ENCODE measurements around the gene CREBBP.
"Not testable (repeated sequence)": the region's sequence is repeated elsewhere in the genome, so short reads cannot be mapped to it uniquely, and the experiment has no call there.

Gene CREBBP

GRCh38 chr16:3730161-3731125 lies 150.1 kb downstream of the CREBBP start:
- no peak for DNase-seq

DNA sequence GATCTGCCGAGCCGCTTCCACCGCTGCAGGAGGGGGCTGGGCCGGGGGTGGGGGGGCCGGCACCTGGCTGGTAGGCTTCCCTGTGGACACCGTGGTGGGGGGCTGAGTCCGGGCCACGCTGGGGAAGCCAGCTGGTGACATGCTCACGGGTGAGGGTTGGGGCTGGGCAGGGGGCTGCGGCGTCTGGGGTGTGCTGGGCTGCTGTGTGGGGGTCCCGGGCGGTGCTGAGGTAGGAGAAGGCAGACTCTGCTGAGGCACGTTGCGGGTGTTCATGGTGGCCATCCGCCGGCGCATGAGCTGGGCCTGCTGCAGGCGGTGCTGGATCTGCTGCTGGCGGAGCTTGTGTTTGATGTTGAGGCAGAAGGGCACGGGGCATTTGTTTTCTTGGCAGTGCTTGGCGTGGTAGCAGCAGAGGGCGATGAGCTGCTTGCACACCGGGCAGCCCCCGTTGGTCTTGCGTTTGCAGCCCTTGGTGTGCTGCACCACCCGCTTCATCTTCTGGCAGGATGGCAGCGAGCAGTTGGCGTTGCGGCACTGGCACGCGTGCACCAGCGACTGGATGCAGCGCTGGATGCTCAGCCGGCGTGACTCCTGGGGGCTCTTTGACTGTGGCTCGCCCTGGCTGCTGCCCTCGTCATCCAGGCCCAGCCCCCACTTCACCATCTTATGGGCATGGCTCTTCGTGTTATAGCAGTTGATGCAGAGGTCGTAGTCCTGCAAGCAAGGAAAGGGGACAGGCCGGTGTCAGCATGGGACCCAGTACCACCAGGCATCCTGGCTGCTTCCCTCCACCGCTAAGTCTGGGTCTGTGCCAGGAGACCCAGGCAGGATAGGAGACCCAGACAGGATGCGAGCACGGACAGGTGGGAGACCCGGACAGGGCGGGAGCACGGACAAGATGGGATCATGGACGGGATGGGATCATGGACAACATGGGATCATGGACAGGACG lies 151.1 kb downstream of the CREBBP start:
- DNase-seq, result no peak

GRCh38 chr16:3728424-3729160 lies 151.9 kb downstream of the CREBBP start:
- DNase-seq, result no peak

DNA sequence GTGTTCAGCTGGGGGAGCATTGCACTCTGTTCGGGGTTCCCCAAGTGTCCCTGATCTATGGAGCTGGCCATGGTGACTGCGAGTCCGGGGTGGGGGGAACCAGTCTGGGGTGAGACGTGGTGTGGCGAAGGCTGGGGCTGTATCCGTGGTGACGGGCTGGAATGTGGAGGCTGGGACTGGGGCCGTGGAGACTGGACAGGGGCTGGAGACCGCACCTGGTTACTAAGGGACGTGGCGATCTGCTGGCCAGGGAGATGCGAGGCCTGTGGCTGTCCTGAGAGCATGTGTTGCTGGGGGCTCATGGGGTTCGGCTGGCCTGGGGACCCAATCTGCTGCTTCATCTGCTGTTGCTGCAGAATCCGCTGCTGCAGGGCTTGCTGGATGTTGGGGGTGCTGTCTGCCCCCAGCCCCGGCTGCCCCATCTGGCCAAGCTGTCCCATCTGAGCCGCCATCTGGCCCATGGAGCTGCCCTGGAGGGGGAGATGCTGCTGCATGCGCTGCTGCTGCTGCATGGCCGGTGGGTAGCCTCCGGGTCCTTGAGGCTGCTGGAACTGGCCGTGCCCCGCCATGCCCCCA lies 152.6 kb downstream of the CREBBP start:
- DNase-seq, result no peak

GRCh38 chr16:3726021-3726687 lies 154.4 kb downstream of the CREBBP start:
- no peak for DNase-seq

GRCh38 chr16:3725276-3725675 lies 155.2 kb downstream of the CREBBP start:
- no peak for DNase-seq

GRCh38 chr16:3722508-3722907 lies 158.0 kb downstream of the CREBBP start:
- no peak for DNase-seq

GRCh38 chr16:3720418-3720817 lies 160.1 kb downstream of the CREBBP start:
- DNase-seq, result no peak

GRCh38 chr16:3718628-3719027 lies 161.9 kb downstream of the CREBBP start:
- no peak for DNase-seq

DNA sequence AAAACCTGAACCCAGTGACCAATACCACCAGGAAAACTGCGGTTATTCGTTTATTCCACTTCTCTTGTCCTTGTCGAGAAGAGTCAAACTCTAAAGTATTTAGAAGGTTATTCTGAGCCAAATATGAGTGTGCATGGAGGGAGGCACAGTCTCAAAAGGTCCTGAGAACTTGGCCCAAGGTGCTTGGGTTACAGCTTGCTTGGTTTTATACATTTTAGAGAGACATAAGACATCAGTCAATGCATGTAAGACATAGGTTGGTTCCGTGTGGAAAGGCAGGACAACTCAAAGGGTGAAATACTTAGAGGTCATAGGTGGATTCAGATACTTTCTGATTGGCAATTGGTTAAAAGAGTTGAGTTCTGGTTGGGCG lies 162.5 kb downstream of the CREBBP start:
- DNase-seq, result no peak

DNA sequence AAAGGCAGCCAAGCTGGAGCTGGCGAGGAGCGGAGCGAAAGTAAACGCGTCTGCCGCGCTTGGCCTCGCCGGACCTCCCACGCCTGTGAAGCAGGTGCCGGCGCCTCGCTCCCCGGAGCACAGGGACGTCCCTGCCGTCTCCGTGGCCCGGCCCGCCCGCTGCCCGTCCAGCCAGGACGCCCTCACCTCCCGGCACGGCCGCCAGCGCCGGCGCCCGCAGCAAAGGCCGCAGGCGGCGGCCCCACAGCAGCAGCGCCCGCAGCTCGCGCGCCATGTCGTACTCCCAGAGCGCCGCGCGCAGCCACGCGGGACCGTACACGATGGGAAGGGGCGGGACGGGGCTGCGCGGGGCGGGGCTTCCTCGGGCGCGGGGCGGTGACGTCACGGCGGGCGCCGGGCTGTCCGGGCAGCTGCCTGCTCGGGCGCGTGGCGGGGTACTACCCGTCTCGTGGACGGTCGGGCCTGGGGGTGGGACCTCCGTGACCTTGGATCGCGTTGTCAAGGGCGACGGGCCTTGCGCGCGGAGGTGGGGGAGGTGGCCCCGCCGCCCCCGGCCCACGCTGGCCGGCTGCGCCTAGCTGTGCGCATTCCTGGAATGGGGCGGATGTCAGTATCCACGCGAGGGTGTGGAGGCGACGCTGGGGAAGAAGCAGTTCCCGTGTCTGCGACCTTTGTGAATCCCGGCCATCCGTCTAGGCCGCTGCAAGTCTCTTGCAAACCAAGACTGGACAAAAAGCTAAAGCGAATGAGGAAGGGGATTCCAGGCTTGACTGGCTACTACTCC lies 163.1 kb downstream of the CREBBP start, which contains the start of gene TRAP1:
Gene TRAP1, minus strand, starts transcription at position 290 of the 784 bp plus-strand sequence. Its CDS starts 16 bp downstream, at position 274.
- peak; percentile 88 for DNase-seq

- no peak for DNase-seq
These were observed 163.7 kb downstream of the CREBBP start for GRCh38 chr16:3716831-3717234.

DNA sequence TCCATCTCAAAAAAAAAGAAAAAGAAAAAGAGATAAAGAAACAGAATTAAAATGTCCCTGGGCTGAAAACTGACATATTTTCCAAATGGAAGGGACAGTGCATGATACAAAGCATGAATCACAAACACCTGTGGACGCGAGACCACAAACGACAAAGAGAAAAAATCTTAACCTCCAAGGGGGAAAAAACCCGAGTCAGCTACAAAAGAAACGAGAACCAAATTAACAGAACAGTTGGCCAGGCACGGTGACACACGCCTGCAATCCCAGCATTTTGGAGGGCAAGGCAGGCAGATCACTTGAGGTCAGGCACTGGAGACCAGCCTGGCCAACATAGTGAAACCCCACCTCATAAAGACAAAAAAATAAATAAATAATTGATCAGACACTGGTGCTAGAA lies 165.1 kb downstream of the CREBBP start:
- no peak for DNase-seq

DNA sequence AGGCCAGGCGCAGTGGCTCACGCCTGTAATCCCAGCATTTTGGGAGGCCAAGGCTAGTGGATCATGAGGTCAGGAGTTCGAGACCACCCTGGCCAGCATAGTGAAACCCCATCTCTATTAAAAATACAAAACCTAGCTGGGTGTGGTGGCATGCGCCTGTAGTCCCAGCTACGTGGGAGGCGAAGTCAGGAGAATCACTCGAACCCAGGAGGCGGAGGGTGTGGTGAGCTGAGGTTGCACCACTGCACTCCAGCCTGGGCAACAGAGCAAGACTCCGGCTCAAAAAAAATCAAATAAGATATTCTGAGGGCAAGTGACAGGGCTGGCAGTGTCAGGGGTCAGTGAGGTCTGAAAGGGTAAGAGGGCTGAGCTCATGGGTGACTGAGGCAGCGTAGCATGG lies 166.1 kb downstream of the CREBBP start:
- DNase-seq, result not testable (repeated sequence)

- no peak for DNase-seq
These were observed 166.8 kb downstream of the CREBBP start for GRCh38 chr16:3713587-3714242.

GRCh38 chr16:3712861-3713372 lies 167.6 kb downstream of the CREBBP start:
- DNase-seq, result no peak

DNA sequence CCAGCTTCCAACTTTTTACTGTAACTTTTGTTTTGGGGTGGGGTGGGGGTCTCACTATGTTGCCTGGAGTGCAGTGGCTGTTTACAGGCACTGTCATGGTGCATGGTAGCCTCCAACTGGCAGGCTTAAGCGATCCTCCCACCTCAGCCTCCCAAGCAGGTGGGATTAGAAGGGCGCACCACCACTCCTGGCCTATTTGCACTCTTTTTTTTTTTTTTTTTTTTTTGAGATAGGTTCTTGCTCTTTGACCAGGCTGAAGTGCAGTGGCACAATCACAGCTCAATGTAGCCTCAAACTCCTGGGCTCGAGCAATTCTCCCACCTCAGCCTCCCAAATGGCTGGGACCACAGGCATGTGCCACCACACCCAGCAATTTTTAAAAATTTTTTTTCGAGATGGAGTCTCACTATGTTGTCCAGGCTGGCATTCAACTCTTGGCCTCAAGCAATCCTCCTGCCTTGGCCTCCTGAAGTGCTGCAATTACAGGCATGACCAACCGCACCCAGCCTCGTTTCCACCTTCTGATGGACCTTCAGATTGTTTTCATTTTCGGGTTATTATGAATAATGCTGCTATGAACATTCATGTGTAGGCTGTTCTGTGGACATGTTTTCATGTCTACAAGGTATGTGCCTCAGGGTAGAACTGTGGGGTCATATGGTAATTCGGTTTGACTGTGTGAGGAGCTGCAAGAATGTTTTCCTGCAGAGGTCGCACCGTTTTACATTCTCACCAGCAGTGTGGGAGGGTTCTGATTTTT lies 174.1 kb downstream of the CREBBP start:
- DNase-seq, result no peak

DNA sequence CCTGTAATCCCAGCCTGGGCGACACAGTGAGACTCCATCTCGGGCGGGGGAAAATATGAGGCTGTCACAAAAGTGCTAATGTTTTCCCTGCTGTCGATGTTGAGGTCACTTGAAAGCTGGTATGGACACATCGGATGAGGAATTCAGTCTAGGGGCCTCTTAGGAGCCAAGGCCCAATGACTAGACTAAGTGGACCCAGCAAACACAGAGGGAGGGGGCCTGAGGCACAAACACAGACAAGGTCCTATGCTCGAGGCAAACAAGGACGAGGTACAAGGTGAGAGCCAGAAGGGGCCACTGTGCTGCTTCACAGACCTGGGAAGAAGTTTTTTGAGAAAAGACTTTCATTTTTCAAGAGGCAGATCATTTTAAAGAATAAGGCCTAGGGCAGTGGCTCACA lies 178.4 kb downstream of the CREBBP start:
- DNase-seq, result no peak

DNA sequence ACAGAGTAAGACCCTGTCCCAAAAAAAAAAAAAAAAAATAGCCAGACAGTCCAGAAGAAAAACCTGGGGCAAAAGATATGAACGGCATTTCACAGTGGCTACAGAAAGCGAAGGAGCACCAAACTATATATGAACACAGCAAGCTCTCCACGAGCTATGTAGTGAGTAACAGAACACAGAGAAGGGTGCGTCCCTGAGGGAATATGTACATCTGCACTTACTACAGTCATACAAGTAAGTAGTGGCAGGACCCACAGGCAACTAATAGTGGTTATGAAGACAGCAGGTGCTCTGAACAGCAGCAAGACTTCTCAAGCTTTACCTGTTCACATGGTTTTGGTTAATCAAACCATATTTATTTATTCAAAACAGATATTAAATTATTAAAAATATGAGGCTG lies 179.0 kb downstream of the CREBBP start:
- DNase-seq, result no peak
